Measurements from ENCODE around the gene USH1G.

USH1G gene

DNA sequence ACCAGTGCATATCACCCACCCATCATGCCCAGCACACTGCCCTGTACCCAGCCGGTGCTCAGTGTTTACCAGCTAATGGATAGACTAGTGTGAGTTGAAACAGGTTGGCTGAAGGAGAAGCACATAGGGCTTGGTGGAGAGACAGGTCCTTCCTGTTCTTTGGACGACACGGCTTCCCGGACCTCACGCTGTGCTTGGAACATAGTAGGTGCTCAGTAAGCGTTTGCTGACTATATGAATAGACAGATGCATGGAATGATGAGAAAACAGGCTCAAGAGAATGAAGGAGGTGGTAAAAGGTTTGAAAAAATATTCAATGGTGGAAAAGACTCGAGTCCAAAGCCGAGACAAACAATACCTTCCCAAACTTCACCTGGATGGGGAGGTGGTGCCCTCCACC is 22.8 kb downstream of the USH1G start:
- no peak for DNase-seq

DNA sequence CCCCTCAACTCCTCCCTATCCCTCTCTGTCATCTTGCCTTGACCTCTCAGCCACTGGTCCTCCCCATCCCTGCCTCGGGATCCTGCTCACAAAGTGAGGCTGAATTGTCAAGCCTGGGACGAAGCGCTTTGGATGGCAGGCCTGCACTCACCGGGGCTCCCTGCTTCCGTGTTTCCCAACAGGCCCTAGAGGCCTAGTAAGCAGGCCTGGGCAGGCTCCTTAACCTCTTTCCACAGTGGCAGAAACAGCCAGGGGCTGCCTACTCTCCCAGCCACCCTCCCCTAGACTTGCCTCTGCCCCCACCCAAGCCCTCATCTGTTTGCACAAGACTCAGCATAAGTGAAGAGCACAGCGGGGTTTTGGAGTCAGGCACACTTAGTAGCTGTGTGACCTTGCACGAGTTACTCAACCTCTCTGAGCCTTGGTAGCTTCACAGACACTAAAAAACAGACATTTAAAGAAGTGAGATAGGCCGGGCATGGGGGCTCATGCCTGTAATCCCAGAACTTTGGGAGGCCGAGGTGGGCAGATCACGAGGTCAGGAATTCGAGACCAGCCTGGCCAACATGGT is 24.6 kb downstream of the USH1G start:
- DNase-seq = no peak

DNA sequence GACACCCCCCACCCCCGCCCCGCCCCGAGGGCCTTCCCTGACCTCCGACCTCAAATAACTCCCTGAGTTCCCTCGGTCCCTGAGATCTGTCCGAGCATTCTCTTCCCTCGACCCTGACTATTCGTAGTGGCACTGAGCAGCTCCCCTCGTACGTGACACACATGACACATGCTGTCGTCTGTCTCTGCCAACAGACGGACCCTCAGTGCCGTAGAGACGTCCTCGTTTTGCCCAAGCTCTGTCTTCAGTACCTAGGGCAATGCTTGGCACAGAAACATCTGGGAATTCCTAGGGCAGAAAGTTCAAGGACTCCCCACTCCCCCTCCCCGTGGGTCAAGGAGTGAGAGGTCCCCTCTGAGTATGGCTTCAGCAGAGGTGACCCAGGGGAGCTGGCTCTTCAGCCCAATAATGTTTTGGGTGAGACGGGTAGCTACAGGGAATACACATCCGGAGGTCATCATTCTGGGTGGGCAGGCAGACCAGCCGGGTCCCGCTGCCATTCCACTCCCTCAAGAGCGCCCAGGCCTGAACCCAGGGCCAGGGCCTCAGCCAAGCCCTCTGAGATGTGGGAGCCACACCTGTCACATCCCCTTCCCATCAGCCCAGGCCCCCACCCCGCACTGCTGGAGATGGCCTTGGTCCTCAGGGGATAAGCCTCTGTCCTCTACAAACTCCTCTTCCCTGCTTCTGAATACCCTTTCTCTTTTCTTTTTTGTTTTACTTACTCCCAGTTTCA is 29.0 kb downstream of the USH1G start:
- no peak for DNase-seq

DNA sequence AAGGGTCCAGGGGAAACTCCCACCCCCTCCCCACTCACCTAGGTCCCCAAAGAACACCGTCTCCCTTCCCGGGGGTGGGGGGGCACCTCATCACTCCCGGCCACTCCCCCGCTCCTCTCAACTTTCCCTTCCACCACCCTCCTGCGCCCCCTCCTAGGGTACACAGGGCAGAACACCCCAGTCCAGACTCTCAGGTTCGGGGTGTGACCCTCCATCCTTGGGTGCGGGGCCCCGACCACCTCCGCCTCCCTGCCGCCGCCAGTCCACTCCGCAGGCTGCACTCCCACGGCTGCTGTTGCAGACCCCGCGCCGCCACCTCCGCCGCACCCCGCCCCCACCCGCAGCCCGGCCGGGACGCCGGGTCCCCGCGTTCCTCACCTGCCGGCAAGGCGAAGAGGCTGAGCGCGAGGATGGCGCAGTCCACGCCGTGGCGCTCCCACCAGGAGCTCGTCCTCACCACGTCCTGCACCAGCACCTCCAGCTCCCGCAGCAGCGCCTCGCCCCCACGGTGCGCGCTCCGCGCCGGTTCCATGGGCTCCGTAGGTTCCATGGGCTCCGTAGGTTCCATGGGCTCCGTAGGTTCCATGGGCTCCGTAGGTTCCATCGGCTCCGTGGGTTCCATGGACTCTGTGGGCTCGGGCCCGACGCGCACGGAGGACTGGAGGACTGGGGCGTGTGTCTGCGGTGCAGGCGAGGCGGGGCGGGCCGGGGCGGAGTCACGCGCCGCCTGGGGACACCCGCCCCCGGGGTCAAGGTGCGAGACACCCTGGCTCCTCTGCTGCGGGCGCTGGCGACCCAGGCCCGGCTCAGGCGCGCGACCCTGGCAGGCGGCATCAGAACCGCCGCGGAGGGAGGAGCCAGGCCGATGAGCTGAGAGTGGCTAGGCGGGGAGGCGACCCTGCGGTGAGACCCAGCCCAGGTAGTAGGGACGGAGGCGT is 29.8 kb downstream of the USH1G start, which contains the start of gene FADS6:
Gene FADS6 (minus strand): TSS at position 660 of the 938 bp plus-strand sequence. CDS start 38 bp downstream, at position 622.
- no peak for DNase-seq

DNA sequence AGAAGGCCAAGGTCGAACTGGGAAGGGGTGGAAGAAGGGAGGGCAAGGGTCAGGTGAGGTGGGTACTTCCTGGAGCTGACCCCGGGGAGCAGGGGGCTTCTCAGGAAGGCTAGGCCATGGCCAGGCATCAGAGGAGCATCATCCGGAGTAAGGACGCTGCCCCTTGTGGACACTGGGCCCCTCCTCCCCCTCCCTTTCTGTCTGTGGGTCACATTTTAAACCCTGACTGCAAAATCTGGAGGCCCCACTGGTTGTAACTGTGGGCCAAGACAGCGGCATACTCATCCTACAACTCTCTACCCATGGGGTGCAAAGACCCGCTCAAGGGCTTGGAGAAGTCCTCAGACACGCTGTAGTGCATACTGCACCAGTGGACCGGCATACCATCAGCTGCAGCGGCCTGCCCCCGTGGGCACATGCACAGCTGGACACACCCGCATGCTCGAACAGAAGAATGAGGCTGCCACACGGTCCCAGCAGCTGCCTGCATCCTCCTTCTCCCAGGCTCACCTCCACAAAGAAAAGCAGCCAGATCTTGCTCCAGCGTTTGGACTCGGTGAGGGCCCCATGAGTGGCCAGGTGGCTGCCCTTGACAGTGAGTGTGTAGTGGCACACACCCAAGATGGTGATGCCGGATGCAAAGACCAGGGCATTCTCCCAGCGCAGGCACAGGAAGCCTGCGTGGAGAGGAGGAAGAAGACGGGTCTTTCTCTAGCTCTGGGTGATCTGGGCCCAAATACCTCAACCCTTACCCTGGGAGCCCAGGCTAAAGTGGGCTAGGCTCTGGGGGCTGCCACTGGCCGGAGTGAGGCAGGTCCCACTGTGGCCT is 30.8 kb downstream of the USH1G start:
- DNase-seq = no peak

DNA sequence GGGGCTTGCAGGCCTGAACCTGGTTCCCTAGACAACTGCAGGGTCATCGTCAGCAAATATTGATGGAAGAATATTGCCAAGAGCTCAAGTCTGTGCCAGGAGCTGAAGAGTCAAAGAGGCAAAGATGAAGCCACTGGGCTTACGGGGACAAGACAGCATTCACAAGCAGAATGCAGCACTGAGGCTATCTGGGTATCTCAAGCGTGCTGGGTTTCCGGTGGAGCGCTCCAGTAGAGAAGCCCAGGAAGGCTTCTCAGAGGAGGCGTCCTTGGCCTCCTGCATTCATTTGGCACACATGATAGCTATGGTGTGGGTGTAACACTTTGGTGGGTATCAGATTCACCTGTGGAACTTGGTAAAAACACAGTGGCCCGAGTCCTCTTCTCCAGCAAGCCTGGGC is 32.5 kb downstream of the USH1G start:
- no peak for DNase-seq

DNA sequence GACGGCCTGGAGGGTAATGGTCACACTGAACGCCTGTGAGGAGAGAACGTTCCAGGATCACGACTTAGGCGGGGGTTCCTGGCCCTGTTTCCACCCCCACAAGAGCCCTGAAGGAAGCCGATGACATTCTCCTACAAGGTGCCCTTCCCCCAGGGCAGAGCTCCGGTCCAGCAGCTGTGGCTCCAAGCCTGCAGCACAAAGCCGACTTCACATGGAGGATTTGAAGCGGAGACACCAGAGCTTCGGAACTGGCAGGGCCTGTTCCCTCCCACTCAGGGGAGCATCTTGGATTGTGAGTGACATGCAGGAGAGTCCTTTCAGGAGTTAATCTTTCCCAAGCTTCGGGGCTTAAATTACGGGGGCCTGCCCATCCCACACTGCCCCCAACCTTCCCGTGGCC is 34.6 kb downstream of the USH1G start:
- no peak for DNase-seq

DNA sequence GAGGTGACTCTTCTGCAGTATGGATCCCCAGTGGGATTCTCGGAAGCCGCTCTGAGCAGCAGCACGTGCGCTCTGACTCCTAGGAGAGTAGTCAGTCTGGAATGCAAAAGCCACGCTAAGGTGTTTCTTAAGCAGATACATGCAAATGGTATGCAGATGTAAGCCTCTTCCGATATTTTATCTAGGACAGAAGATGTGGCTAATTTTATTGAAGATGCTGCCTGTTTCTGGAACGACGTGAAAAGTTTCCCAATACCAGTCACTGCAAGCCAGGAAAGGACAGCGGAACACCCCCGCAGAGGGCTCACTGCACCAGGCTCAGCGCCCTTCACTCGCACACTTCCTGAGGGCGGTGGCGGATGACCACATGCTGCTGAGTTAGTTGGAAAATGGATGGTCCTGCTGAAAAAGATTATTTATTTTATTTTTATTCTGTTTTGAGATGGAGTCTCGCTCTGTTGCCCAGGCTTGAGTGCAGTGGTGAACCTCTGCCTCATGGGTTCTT is 39.8 kb downstream of the USH1G start:
- DNase-seq = no peak

DNA sequence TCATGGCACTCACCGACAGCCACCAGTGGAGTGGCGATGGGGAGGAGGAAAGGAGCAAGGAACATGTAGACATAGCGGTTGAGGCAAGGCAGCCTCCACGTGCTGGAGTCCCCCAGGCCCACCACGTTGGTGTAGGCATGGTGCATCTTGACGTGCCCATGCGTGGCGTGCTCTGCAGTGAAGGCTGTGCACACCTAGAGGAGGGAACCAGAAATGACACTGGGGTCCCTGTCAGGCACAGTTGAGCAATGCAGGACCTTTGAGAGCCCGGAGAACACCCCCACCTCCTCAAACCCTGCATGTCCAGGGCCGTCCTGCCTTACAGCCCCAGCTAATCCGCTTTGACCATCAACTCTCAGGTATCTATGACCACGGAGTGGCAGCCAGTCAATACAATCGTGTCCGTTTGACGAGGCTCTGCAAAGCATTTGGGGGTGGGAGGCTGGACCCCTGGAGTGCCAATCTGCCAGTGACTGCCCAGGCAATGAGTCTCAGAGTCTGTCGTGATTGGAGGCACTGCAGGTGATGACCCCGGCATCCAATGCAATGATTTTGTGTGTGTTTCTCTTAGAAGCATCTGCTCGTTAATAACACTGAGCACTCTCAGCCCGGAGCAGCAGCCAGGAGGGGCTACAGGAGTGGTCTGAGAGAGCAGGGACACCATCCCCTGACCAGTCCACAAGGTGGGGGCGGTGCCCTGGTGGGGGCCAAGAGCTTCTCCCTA is 40.4 kb downstream of the USH1G start:
- DNase-seq = no peak

DNA sequence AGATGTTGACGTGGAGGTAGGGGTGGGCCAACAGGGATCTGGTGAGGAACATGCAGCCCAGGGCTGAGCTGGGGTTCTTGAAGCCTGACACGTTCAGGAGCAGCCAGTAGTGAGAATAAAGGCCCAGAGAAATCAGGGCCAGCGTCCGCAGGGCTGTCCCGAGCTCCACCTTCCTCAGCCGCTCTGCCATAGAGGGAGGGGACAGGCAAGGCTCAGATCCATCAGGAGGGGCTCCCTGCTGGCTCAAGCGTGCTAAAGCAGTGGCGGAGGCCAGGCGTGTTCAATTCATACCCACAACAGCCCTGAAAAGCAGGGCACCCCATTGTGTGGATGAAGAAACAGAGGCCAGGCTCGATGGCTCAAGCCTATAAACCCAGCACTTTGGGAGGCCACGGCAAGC is 42.0 kb downstream of the USH1G start:
- no peak for DNase-seq

DNA sequence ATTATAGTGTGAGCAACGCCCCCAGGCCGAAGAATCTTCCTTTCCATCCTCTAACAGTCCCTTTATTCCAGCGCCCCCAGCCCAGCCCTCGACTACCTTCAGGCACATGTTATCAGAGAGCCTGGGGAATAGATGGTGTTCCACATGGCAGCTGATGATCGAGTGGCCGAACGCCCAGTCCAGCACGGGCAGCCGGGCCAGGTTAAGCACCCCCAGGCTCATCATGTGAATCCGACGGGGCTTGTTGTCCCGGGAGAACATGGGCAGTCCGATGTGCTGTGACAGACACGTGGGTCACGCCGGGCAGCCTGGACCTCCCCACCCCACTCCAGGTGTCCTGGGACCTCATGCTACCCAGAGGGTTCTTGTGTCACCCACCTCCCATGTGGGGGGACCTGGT is 43.7 kb downstream of the USH1G start:
- DNase-seq = no peak

DNA sequence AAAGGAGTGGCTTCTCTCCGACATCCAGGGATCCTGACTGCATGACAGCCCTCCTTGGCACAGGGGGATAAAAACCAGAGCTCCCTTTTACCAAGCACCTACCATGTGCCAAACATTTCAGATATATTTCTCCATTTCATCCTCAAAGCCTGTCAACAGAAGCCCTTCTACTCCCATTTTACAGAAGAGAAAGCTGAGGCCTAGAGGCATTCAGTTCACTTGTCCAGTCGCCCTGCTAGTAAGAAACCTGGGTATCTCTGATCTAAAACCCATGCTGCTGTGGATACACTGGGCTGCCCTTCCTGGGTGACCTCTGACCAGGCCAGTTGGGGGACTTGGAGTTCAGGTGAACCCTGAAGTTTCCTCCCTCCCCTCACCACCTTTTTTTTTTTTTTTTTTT is 44.4 kb downstream of the USH1G start:
- DNase-seq = no peak

DNA sequence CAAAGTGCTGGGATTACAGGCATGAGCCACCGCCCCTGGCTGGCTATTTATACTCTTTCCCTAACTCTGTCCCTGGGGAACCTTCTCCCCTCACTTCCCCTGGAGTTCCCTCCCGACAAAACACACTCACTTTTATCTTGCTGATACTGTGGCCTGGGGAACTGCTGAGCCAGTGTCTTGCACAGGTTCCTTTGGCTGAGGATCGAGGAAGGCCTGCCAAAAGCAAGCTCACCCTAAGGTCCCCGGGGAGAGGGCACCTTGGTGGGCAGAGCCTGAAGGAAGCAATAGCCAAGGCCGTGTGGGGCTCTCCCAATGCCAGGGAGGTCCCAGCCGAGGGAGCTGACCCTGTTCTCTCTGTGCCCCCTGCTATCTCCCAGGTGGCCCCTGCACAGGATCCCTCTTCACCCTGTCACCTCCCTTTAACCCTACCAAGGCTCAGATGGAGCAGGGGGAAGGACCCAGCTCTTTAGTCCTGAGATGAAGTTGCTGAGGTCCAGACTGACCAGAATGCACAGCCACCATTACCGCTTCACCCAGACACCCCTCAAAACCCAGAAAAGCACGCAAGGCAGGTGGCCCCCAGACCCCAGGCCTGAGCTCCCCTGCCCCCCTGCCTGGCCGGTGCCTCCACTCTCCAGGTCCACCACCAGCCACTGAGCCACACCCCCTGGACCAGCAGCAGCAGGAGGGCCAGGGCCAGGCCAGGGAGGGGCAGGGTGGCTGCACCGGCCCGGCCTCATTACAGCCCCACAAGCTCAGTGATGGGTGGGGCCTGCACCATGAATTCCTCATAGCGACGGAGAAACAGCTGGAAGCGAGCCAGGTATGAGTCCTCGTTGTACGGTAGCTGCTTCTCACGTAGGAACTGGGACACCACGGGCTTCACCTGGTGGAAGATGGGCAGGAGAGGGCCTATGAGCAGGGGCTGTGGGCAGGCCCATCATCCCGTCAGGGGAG is 45.2 kb downstream of the USH1G start:
- DNase-seq = no peak

DNA sequence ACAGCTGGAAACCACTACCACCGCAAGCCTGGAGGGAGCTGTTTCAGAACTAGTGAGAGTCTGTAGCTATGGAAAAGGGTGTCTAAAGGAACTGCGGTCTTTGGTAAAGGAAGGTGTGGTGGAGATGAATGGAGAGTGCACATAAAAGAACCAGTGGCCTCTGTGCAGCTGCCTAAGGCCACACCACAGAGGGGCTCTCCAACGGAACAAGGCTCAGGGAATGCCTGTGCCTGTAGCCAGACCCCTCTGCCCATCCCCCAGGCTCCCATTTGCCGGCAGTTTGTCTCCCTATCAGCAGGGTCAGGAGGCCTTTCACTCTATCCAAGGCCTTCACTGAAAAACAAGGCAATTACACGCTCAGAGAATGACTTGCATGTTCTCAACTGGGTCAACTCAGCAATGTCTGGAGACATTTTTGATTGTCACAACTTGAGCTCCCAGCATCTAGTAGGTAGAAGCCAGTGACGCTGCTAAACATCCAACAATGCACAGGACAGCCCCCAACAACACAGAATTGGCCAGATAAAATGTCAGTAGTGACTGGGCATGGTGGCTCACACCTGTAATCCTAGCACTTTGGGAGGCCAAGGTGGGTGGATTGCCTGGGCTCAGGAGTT is 47.0 kb downstream of the USH1G start:
- DNase-seq = no peak

DNA sequence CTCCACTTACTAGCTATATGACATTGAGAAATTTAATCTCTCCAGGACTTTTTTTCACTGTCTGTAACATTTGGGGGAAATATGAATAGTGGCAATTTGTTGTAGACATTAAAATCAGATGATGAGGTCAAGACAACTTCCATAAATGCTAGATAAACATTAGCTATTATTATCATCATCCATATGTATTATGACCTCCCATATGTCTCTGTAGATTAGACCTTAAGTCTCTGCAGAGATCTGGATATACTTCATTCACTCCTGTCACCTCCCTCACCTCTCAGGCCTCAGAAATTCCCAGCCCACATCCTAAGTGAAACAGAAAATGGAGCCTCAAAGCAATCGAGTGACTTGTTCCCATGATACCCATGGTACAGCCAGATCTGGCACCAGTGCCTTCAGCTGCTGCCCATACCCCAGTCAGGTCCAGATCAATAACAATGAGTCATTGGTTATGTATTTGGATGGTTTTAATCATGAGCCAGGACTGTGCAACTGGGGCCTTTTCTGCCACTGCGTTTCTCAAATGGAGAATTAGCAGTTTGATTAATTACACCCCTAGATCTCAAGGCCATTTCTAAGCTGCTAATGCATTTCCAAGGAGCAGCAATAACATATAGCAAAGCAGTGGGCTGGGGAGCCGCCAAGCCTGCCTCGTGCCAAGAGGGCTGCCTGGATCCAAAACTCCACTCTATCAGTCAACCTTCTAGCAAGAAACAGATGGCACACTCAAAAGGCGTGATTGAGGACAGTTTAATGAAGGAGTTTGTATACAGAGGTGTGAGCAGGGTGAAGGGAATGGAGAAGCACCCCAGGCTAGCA is 47.7 kb downstream of the USH1G start:
- no peak for DNase-seq

DNA sequence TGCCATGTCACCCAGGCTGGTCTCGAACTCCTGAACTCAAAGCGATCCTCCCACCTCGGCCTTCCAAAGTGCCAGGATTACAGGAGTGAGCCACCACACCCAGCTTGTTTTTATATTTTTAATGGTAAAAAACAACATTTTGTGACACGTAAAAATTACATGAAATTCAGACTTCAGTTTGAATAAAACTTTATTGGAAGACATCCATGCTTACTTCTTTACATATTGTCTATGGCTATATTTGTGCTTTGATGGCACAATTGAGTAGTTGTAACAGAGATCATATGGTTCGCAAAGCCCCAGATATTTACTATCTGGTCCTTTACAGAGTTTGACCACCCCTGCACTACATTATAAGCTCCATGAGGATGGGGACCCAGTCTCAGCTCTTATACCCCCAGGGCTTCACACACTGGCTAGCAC is 48.4 kb downstream of the USH1G start:
- no peak for DNase-seq

DNA sequence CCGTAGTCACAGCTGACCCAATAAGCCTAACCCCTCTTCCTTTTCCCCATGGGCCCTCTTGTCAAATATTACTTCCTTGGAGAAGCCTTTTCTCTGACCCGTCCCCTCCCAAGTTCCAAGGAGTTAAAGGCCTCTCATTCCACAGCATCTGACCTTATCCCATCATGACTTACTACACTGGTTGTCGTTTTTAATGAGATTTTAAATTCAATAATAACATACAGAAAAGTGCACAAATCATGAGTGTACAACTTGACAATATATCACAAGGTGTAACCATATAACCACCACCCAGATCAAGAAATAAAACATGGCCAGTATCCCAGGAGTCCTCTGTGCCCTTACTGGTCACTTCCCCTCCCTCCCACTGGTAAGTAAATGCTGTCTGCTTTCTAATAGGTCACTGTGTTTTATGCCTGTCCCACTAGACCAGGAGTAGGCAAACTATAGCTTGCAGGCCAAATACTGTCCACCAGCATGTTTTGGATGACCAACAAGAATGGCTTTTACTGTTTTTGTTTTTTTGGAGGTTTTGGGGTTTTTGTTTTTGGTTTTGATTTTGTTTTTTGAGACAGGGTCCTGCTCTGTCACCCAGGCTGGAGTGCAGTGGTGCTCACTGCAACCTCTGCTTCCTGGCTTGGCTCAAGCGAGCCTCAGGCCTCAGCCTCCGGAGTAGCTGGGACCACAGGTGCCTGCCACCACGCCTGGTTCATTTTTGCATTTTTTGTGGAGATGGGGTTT is 49.0 kb downstream of the USH1G start:
- DNase-seq = no peak

Data from cortex of kidney (tissue), 1 donor.